Hepatocyte (in vitro differentiated cells): ENCODE measurements around the gene CCBE1. TPM values are rescaled to one million over a fixed set of nuclear protein-coding genes. Genes with fewer than 3 reads are reported as not detected.
"Not testable (repeated sequence)": the region's sequence is repeated elsewhere in the genome, so short reads cannot be mapped to it uniquely, and the experiment has no call there.

Experiments
- DNase-seq: peaks from one replicate; pipeline ENCODE4 v3.0.0-alpha.2; 2016; ENCODE audit warnings: low spot score
- H2AFZ ChIP-seq: fragments of 200-600 bp; sonication (generic); 2 replicates; pipeline ENCODE4 v1.6.0; 2016; ENCODE audit warnings: antibody characterized with exemption, mild to moderate bottlenecking
- H3K27ac ChIP-seq: fragments of 200-600 bp; sonication (generic); 2 replicates; pipeline ENCODE4 v1.5.1; 2016; ENCODE audit warnings: mild to moderate bottlenecking
- H3K27me3 ChIP-seq: fragments of 200-600 bp; sonication (generic); 2 replicates; pipeline ENCODE4 v1.6.1; 2016
- H3K36me3 ChIP-seq: fragments of 200-600 bp; sonication (generic); replicated peaks from 2 replicates; pipeline ENCODE4 v1.5.1; 2016; ENCODE audit warnings: low read depth; ENCODE audit not compliant: insufficient read depth
- H3K4me1 ChIP-seq: fragments of 200-600 bp; sonication (generic); 2 replicates; pipeline ENCODE4 v1.5.1; 2016; ENCODE audit warnings: mild to moderate bottlenecking, moderate library complexity; ENCODE audit not compliant: insufficient read depth
- H3K4me2 ChIP-seq: fragments of 200-600 bp; sonication (generic); 2 replicates; pipeline ENCODE4 v1.6.0; 2016
- H3K4me3 ChIP-seq: fragments of 200-600 bp; sonication (generic); 2 replicates; pipeline ENCODE4 v1.5.1; 2016; ENCODE audit warnings: mild to moderate bottlenecking
- H3K79me2 ChIP-seq: fragments of 200-600 bp; sonication (generic); 2 replicates; pipeline ENCODE4 v1.6.0; 2017; ENCODE audit warnings: mild to moderate bottlenecking
- H3K9me2 ChIP-seq: fragments of 200-600 bp; sonication (generic); replicated peaks from 2 replicates; pipeline ENCODE4 v1.6.0; 2017; ENCODE audit warnings: mild to moderate bottlenecking; ENCODE audit not compliant: insufficient read depth
- H3K9me3 ChIP-seq: fragments of 200-600 bp; sonication (generic); 2 replicates; pipeline ENCODE4 v1.5.1; 2016; ENCODE audit warnings: low read depth, mild to moderate bottlenecking
- H4K20me1 ChIP-seq: fragments of 200-600 bp; sonication (generic); 2 replicates; pipeline ENCODE4 v1.6.0; 2016; ENCODE audit warnings: mild to moderate bottlenecking; ENCODE audit not compliant: insufficient read depth, poor library complexity, severe bottlenecking
- CTCF ChIP-seq: fragments of 200-600 bp; sonication (generic); IDR thresholded peaks from 2 replicates; pipeline ENCODE4 v1.5.1; 2016; ENCODE audit warnings: antibody characterized with exemption, mild to moderate bottlenecking; ENCODE audit not compliant: poor library complexity
- EZH2 ChIP-seq: fragments of 200-600 bp; sonication (generic); IDR thresholded peaks from 2 replicates; pipeline ENCODE4 v1.6.1; 2016; ENCODE audit warnings: antibody characterized with exemption, mild to moderate bottlenecking, borderline replicate concordance
- EZH2phosphoT487 ChIP-seq: fragments of 200-600 bp; sonication (generic); IDR thresholded peaks from one replicate; pipeline ENCODE4 v1.6.1; 2018; ENCODE audit warnings: antibody characterized with exemption, mild to moderate bottlenecking, low read depth, moderate library complexity; ENCODE audit not compliant: unreplicated experiment, severe bottlenecking
- WGBS: methylation state at CpG from one replicate; pipeline ENCODE4 v1.1.6; 2016; ENCODE audit warnings: low lambda C conversion rate; ENCODE audit errors: missing lambda C conversion rate; 5-methylcytosine and 5-hydroxymethylcytosine counted together
- polyA plus RNA-seq: library from polyadenylated mRNA; unstranded; fragments of >200 nt; fragmentation: Nextera tagmentation; extraction: Ambion mirVana; gene quantifications from 2 replicates; pipeline ENCODE4 v1.2.1, GENCODE V29; 2016
- total RNA-seq: library from RNA; depleted of rRNA; stranded (reverse); fragments of >200 nt; gene quantifications from 2 replicates; pipeline ENCODE4 v1.2.3, GENCODE V29; 2014

The CCBE1 gene
- total and polyA plus RNA-seq, 2 experiments from 2014 or later: 3.1 to 9.2 TPM

DNA sequence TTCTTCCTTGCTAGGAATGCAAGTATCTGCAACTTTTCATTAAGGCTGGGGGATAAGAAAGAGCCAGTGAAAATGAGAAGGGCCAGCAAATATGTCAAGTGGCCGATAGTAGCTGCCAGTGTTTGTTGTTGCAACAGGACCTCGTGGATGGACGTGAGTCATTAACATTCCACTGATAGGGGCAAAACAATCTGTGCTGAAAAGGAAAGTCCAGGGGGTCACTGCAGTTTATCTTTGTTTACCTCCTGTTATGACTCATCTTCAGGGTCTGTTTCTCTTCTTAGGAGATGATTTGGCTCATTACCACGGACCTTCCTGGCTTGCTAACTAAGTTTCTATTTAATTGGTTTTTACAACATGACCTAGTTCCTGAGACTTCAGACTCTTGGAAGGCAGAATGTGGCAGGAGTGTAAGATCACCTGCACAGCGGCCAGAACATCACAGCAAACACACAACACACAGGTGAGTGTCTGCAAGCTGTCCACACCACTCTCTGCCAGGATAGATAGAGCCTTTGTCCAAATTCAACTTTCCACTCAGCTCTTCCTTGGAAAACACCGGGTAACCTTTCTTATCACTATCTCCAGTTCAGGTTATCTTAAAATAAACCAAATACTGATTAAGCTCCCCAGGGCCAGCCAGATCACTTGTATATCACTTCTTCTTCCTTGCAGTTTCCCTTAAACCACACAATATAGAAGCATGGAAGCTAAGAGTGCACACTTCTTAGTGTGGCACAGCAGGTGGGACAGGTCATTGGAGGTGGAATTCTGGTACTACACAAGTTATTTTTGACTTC, 180.7 kb downstream of the CCBE1 start:
- H3K27ac ChIP-seq: peak overlapping the region; percentile 50
- 5% methylated on average over 6 of the region's 6 CpGs for WGBS
- peak; percentile 76 for TF ChIP-seq EZH2phosphoT487
- no peak for TF ChIP-seq CTCF
- no peaks in the 10 kb centered on the region for H3K9me2 ChIP-seq
- no peaks in the 10 kb centered on the region for H4K20me1 ChIP-seq
- peak; percentile 86 for DNase-seq
- H3K4me1 ChIP-seq: peaks cover 17% of the 10 kb centered on the region
- peak overlapping the region; percentile 50 for H3K4me2 ChIP-seq
- H2AFZ ChIP-seq: no peak overlapping the region
- H3K79me2 ChIP-seq: no peaks in the 10 kb centered on the region
- no peak overlapping the region for H3K4me3 ChIP-seq
- H3K27me3 ChIP-seq: peaks cover 11% of the 10 kb centered on the region
- H3K36me3 ChIP-seq: no peaks in the 10 kb centered on the region
- H3K9me3 ChIP-seq: no peaks in the 10 kb centered on the region

GRCh38 chr18:59515956-59516355, 181.3 kb downstream of the CCBE1 start:
- H3K36me3 ChIP-seq, H3K4me2 ChIP-seq, H4K20me1 ChIP-seq, H3K9me2 ChIP-seq, H2AFZ ChIP-seq, H3K79me2 ChIP-seq, H3K9me3 ChIP-seq, H3K4me3 ChIP-seq, DNase-seq: not testable (repeated sequence)
- Histone ChIP-seq H3K27me3 (peaks cover 11% of the 10 kb centered on the region), H3K27ac (peak overlapping the region; percentile 27), H3K4me1 (peaks cover 17% of the 10 kb centered on the region)
- WGBS: 73% methylated on average over 6 of the region's 6 CpGs

DNA sequence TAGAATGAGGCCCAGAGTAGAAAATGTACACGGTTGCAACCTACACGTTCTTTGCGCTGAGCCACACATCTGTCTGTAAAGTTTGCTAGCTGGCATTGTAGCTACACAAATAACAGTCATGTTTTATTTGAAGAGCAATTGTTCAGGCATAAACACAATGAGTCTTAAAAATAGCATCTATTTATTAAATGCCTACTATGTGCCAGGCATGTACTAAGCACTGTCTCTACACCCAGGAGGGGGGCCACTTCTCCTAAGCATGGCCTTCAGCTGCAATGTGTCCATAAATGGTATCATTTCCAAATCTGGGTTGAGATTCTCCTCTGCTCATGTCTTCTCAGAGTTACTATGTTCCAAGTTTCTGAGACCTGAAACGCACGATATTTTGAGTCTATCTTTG, 182.1 kb downstream of the CCBE1 start:
- WGBS: 79% methylated on average over 5 of the region's 5 CpGs
- no peak overlapping the region for H3K4me3 ChIP-seq
- peaks cover 17% of the 10 kb centered on the region for H3K4me1 ChIP-seq
- H3K4me2 ChIP-seq: no peak overlapping the region
- H3K27ac ChIP-seq: no peak overlapping the region
- no peak overlapping the region for H2AFZ ChIP-seq
- H3K27me3 ChIP-seq: peaks cover 11% of the 10 kb centered on the region
- no peaks in the 10 kb centered on the region for H3K9me3 ChIP-seq
- no peak for DNase-seq
- no peaks in the 10 kb centered on the region for H4K20me1 ChIP-seq
- H3K36me3 ChIP-seq: no peaks in the 10 kb centered on the region
- no peaks in the 10 kb centered on the region for H3K79me2 ChIP-seq
- H3K9me2 ChIP-seq: no peaks in the 10 kb centered on the region
- TF ChIP-seq CTCF: no peak
- no peak for TF ChIP-seq EZH2phosphoT487
- no peak for TF ChIP-seq EZH2

- Histone ChIP-seq H3K9me2 (no peaks in the 10 kb centered on the region), H3K27ac (no peak overlapping the region), H3K4me3 (no peak overlapping the region), H3K27me3 (peaks cover 11% of the 10 kb centered on the region), H3K4me1 (peaks cover 17% of the 10 kb centered on the region), H3K4me2 (peak overlapping the region; percentile 4), H4K20me1 (no peaks in the 10 kb centered on the region), H3K79me2 (no peaks in the 10 kb centered on the region), H2AFZ (no peak overlapping the region), H3K9me3 (no peaks in the 10 kb centered on the region), H3K36me3 (no peaks in the 10 kb centered on the region)
- TF ChIP-seq EZH2 (no peak), CTCF (no peak), EZH2phosphoT487 (no peak)
- 37% methylated on average over 13 of the region's 13 CpGs for WGBS
- DNase-seq: peak; percentile 58
Observed at GRCh38 chr18:59514203-59514602, 183.0 kb downstream of the CCBE1 start.
